HUES6 (cell line): Measurements from ENCODE around the gene PTPN14.
"Not testable (repeated sequence)": the region's sequence is repeated elsewhere in the genome, so short reads cannot be mapped to it uniquely, and the experiment has no call there.

Source experiments
- H3K27ac ChIP-seq: 2 replicates; pipeline ENCODE4 v1.7.0; 2013; ENCODE audit warnings: low read depth, mild to moderate bottlenecking, low read length, inconsistent platforms
- H3K27me3 ChIP-seq: 2 replicates; pipeline ENCODE4 v1.6.1; 2013; ENCODE audit warnings: low read length; ENCODE audit not compliant: control insufficient read depth, insufficient read depth
- H3K36me3 ChIP-seq: 2 replicates; pipeline ENCODE4 v1.6.1; 2013; ENCODE audit warnings: low read length; ENCODE audit not compliant: control insufficient read depth, insufficient read depth
- H3K4me1 ChIP-seq: 2 replicates; pipeline ENCODE4 v1.6.1; 2013; ENCODE audit warnings: low read length; ENCODE audit not compliant: control insufficient read depth, insufficient read depth
- H3K4me3 ChIP-seq: 2 replicates; pipeline ENCODE4 v1.5.1; 2013; ENCODE audit warnings: low read depth, low read length
- H3K9ac ChIP-seq: one replicate; pipeline ENCODE4 v1.6.1; 2013; ENCODE audit warnings: mild to moderate bottlenecking, low read length
- H3K9me3 ChIP-seq: 2 replicates; pipeline ENCODE4 v1.6.1; 2013; ENCODE audit warnings: low read depth, low read length; ENCODE audit not compliant: control insufficient read depth, insufficient read depth

Gene PTPN14

DNA sequence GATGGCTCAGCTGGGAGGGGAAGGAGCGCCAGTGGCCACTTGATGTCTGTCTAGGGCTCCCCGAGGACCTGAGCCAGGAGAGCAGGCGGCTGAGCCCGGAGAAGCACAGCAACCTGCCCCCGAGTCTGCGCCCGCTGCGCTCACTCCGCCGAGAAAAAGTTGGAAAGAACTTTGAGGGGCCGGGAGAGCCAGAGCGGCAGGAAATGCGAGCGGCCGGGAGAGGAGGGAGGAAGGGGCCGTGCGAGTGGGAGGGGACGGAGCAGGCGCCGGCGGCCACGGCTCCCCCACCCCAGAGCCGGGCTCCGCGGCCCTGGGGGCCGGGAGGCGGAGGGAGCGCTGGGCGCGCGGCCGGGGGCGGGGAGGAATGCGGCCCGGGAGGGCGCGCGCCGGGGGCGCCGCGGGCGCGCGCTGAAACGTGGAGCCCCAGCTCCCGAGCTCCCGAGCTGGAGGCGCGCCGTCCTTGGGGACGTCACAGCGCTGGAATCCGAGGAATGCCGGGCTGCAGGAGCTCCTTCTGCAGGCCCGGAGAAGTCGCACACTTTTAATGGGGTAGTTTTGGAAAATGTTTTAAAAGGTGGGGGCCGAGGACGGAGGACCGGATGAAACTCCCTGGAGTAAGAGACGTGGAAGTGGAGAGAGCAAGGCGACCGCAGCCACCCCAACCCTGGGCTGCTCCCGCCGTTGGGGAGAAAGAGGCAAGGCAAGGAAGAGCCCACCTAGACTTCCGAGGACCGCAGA, at the start of gene PTPN14:
Gene PTPN14, minus strand, starts transcription at position 167 of the 738 bp plus-strand sequence. CDS start 86,799 bp downstream, outside the sequence.
- peak within 1 kb of the TSS; percentile 97 for H3K9ac ChIP-seq
- H3K36me3 ChIP-seq: no peaks in the 10 kb centered on the region
- H3K27ac ChIP-seq: peak within 1 kb of the TSS; percentile 99
- peak within 1 kb of the TSS; percentile 90 for H3K4me3 ChIP-seq
- H3K9me3 ChIP-seq: no peaks in the 10 kb centered on the region
- H3K27me3 ChIP-seq: no peaks in the 10 kb centered on the region
- peaks cover 47% of the 10 kb centered on the region for H3K4me1 ChIP-seq

DNA sequence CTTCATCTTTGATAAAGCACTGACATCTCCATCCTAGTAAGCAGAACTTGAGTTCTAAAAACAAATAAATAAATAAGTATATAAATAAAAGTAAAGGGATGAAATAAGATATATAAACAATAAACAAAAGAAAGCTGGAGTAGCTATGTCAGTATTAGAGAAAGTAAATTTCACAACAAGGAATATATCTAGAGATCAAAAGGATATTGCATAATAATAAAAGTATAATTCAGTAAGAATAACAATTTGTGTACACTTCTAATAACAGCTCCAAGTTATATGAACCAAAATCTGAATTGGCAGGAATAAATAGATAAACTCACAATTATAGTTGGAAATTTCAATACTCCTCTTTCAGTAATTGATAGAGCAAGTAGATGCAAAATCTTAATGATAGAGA, 41.8 kb upstream of the PTPN14 start:
- Histone ChIP-seq H3K36me3 (no peaks in the 10 kb centered on the region), H3K27ac (no peak overlapping the region), H3K9ac (no peak overlapping the region), H3K4me3 (no peak overlapping the region), H3K4me1 (no peaks in the 10 kb centered on the region), H3K9me3 (no peaks in the 10 kb centered on the region), H3K27me3 (no peaks in the 10 kb centered on the region)

DNA sequence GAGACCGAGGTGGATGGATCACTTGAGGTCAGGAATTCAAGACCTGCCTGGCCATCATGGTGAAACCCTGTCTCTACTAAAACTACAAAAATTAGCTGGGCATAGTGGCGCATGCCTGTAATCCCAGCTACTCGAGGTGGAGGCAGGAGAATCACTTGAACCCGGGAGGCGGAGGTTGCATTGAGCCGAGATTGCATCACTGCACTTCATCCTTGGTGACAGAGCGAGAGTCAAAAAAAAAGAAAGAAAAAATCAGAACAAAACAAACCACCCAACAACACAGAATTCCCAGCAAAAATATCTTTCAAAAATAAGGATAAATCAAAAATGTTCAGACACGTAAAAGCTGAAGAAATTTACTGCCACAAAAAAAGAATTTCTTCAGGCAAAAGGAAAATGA, 40.5 kb upstream of the PTPN14 start:
- not testable (repeated sequence) for H3K4me1 ChIP-seq, H3K27ac ChIP-seq, H3K36me3 ChIP-seq, H3K9me3 ChIP-seq, H3K27me3 ChIP-seq, H3K4me3 ChIP-seq, H3K9ac ChIP-seq

DNA sequence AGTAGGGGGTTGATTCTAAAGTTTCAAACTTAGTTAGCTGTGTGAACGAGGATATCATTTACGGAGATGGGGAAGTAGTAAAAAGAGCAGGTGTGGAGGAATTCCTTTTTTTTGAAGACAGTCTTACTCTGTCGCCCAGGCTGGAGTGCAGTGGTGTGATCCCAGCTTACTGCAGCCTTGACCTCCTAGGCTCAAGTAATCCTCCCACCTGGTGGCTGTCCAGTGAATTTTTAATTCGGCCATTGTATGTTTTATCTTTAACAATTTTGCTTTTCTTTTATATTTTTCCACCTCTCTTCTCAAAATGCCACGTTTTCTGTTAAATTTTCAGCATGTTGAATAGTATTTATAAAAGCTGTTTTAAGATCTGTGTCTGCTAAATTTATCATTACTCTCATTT, 39.3 kb upstream of the PTPN14 start:
- H3K27ac ChIP-seq: no peak overlapping the region
- H3K4me1 ChIP-seq: no peaks in the 10 kb centered on the region
- no peaks in the 10 kb centered on the region for H3K36me3 ChIP-seq
- H3K9me3 ChIP-seq: no peaks in the 10 kb centered on the region
- no peaks in the 10 kb centered on the region for H3K27me3 ChIP-seq
- no peak overlapping the region for H3K9ac ChIP-seq
- H3K4me3 ChIP-seq: no peak overlapping the region

DNA sequence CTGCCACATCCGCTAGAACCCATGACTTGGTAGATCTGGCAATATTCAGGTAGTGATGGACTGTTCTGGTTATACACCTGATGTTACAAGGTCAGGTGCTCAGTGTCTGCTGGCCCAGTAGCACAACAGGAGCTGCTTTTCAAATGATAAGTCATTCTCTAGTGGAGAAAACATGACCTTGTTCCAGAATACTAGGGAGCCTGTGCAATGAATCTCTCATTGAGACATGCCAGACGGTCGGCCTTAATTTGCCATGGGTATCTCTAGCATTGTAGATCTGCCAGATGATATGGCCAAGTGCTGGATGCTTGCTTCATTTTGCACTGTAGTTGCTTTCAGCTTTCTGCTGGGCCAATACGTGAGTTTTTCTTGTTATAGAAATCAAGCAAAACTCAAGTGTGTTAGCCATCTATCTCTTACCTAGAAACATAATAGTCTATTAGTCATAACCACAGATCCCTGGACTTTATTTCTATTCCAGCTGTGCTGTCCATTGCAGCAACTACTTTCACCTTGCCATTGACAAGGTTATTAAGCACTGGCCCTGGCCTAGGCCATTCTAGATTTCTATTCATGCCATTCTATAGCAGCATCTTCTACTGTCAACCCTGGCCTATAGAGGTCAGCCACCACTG, 37.7 kb upstream of the PTPN14 start:
- Histone ChIP-seq H3K36me3 (no peaks in the 10 kb centered on the region), H3K27me3 (no peaks in the 10 kb centered on the region), H3K4me3 (no peak overlapping the region), H3K4me1 (no peaks in the 10 kb centered on the region; the same call in 1 of the 2 replicates), H3K27ac (no peak overlapping the region), H3K9me3 (no peaks in the 10 kb centered on the region), H3K9ac (no peak overlapping the region)

DNA sequence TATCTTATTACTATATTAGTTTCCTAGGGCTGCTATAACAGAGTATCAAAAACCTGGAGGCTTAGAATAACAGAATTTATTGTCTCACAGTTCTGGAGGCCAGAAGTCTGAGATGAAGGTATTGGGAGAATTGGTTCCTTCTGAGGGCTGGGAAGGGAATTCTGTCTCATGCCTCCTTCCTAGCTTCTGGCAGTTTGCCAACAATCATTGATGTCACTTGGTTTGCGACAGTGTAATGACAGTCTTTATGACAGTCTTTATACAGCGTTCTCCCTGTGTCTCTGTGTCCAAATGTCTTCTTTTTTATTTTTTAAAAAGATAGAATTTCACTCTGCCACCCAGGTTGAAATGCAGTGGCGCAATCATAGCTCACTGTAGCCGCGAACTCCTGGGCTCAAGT, 35.8 kb upstream of the PTPN14 start:
- H3K27me3 ChIP-seq: no peaks in the 10 kb centered on the region
- no peak overlapping the region for H3K9ac ChIP-seq
- H3K9me3 ChIP-seq: no peaks in the 10 kb centered on the region
- H3K4me3 ChIP-seq: no peak overlapping the region
- peaks cover 9% of the 10 kb centered on the region for H3K4me1 ChIP-seq
- H3K27ac ChIP-seq: no peak overlapping the region
- no peaks in the 10 kb centered on the region for H3K36me3 ChIP-seq

DNA sequence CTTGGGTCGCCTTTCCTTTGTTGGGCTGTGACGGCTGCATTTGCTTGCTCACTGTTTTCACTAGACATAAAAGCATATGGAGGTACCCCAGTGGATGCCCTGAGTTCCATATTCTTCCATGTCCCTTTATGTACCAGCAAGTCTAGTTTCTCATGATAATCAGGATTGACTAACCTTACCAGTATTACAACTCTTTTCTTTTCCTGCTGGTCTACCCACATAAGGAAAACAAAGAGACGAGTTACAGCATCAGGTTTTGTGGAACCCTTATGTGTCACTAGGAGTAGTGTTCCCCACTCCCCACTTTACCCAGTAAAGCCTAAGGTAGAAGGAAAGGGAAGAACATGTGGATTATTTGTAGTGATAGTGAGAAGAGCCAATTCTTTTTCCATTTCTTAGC, 35.2 kb upstream of the PTPN14 start:
- Histone ChIP-seq H3K9me3 (no peaks in the 10 kb centered on the region), H3K36me3 (no peaks in the 10 kb centered on the region), H3K9ac (no peak overlapping the region), H3K4me1 (peaks cover 15% of the 10 kb centered on the region), H3K4me3 (no peak overlapping the region), H3K27me3 (no peaks in the 10 kb centered on the region), H3K27ac (no peak overlapping the region)

DNA sequence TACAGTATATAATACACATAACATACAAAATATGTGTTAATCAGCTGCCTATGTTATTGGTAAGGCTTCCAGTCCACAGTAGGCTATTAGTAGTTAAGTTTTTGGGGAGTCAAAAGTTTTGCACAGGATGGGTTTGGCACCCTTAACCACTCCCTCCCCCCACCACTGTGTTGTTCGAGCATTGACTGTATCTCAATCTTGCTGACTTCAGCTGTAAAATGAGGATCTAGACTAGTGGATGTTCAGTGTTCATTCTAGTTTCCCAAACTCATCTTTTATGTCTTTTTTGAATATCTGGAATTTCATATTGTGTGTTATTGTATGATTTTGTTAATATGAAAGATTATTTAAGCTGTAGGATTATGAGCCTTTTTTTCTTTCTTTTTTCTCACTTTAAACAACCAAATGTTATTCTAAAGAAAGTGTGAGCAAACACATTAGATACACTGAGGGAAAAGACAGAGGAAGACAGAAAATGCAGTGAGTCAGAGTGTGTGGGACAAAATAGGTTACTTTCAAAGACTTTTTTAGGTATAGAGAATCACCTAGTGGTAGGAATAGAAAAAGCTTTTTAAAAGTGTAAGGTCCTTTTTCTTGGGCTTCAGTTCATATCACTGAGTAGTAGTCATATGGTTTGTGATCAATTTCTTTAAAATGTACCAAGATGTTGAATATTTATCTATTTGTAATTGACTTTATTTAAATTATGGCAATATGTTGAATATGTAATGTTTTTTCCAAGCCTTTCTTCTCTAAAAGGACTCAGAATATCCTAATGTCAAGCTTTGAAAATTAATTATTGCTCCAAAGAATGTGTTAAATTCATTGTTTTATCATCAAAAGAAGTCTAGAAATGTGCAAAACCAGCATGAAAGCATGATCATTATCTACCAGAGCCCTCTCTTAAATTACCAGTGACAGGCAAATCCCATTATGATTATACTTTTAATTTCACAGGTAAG, 33.7 kb upstream of the PTPN14 start:
- Histone ChIP-seq H3K4me3 (no peak overlapping the region), H3K27me3 (no peaks in the 10 kb centered on the region), H3K36me3 (no peaks in the 10 kb centered on the region), H3K27ac (no peak overlapping the region), H3K9ac (no peak overlapping the region), H3K4me1 (peaks cover 18% of the 10 kb centered on the region), H3K9me3 (no peaks in the 10 kb centered on the region)

DNA sequence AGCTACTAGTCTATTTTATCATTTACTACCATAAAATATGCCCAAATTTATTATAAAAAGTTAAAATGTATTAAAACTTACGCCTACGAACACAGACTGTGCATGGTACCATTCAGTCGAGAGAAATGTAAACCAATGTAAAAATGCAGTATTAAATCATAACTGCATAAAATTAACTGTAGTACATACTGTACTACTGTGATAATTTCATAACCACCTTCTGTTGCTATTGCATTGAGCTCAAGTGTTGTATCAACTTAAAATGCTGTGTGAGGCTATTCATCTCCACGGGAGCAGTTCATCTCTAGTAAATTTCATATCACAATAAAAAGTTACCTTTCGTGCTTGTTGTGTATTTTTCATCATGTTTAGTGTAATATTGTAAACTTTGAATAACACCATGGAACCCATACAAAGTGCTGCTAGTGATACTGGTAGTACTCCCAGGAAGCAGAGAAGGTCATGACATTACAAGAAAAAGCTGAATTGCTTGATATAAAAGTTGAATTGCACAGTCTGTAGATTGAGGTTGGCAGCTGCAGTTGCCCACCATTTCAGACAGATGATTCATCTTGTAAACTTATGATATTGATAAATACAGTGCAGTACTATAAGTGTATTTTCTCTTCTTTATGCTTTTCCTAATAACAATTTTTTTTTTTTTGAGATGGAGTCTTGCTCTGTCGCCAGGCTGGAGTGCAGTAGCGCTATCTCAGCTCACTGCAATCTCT, 32.6 kb upstream of the PTPN14 start:
- no peaks in the 10 kb centered on the region for H3K9me3 ChIP-seq
- no peak overlapping the region for H3K4me3 ChIP-seq
- no peak overlapping the region for H3K9ac ChIP-seq
- no peak overlapping the region for H3K27ac ChIP-seq
- H3K4me1 ChIP-seq: peaks cover 18% of the 10 kb centered on the region
- no peaks in the 10 kb centered on the region for H3K36me3 ChIP-seq
- no peaks in the 10 kb centered on the region for H3K27me3 ChIP-seq

DNA sequence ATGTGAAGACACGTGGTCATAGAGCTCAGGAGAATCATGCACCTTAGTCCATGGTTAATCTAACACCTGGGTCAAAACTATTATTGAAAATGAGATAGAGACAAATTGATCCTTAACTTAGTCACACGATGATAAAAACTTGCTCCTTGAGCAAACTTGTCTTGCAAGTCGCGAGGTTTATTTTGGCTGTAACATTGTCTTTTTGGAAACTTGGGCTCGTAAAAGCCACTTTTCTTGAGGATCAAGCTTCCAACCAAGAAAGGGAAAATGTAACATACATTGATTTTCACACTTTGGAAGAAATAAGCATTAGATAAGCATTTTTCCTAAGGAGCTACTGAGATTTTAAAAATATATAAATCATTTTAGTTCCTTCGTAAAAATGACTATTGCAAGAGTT, 31.7 kb upstream of the PTPN14 start:
- Histone ChIP-seq H3K27ac (no peak overlapping the region), H3K9me3 (no peaks in the 10 kb centered on the region), H3K4me1 (peaks cover 18% of the 10 kb centered on the region), H3K9ac (no peak overlapping the region), H3K4me3 (no peak overlapping the region), H3K27me3 (no peaks in the 10 kb centered on the region), H3K36me3 (no peaks in the 10 kb centered on the region)
